SU-DHL-6 (cell line): ENCODE measurements around the gene GPR176.

Experiments used
- H2AFZ ChIP-seq: fragments of 200-600 bp; sonication (generic); 2 replicates; pipeline ENCODE4 v1.6.1; 2014; ENCODE audit warnings: low read depth, mild to moderate bottlenecking, moderate library complexity, mixed read lengths, antibody characterized with exemption, low read length; ENCODE audit not compliant: severe bottlenecking
- H3F3A ChIP-seq: fragments of 200-600 bp; shearing (Covaris generic); 2 replicates; pipeline ENCODE4 v1.6.0; 2016; ENCODE audit warnings: antibody characterized with exemption, mild to moderate bottlenecking; ENCODE audit not compliant: insufficient read depth
- H3K27ac ChIP-seq: fragments of 200-600 bp; sonication (generic); 2 replicates; pipeline ENCODE4 v1.5.1; 2016; ENCODE audit warnings: low read depth, mild to moderate bottlenecking, low read length, moderate library complexity, mixed read lengths
- H3K27me3 ChIP-seq: fragments of 200-600 bp; sonication (generic), shearing (Covaris generic); 2 replicates; pipeline ENCODE4 v1.6.0; 2014; ENCODE audit warnings: mild to moderate bottlenecking, low read length
- H3K36me3 ChIP-seq: fragments of 200-600 bp; sonication (generic); 2 replicates; pipeline ENCODE4 v1.6.1; 2014; ENCODE audit warnings: mild to moderate bottlenecking, low read length, mixed read lengths
- H3K4me2 ChIP-seq: fragments of 300-600, 200-600 bp; shearing (Covaris generic), sonication (generic); 2 replicates; pipeline ENCODE4 v1.6.0; 2014; ENCODE audit warnings: low read length, low read depth, mild to moderate bottlenecking; ENCODE audit not compliant: poor library complexity, severe bottlenecking
- H3K4me3 ChIP-seq: fragments of 200-600 bp; sonication (generic); 2 replicates; pipeline ENCODE4 v1.5.1; 2014; ENCODE audit warnings: antibody characterized with exemption, low read length, mild to moderate bottlenecking, mixed read lengths; ENCODE audit not compliant: insufficient read depth, poor library complexity, severe bottlenecking
- H3K79me2 ChIP-seq: fragments of 200-600 bp; sonication (generic); 2 replicates; pipeline ENCODE4 v1.6.1; 2014; ENCODE audit warnings: mild to moderate bottlenecking, low read length, moderate library complexity; ENCODE audit not compliant: insufficient read depth
- H3K9ac ChIP-seq: fragments of 200-600 bp; sonication (generic); 2 replicates; pipeline ENCODE4 v1.7.0; 2014; ENCODE audit warnings: mild to moderate bottlenecking, low read length
- H3K9me2 ChIP-seq: fragments of 200-600 bp; sonication (generic); replicated peaks from 2 replicates; pipeline ENCODE4 v1.6.1; 2014; ENCODE audit warnings: low read length; ENCODE audit not compliant: insufficient read depth
- H3K9me3 ChIP-seq: fragments of 200-600 bp; sonication (generic); 2 replicates; pipeline ENCODE4 v1.6.1; 2014; ENCODE audit warnings: low read length, mixed read lengths; ENCODE audit not compliant: insufficient read depth
- H4K20me1 ChIP-seq: fragments of 200-600 bp; sonication (generic); 2 replicates; pipeline ENCODE4 v1.6.1; 2014; ENCODE audit warnings: low read depth, mild to moderate bottlenecking, antibody characterized with exemption, low read length, moderate library complexity, mixed read lengths
- EZH2phosphoT487 ChIP-seq: fragments of 200-600 bp; sonication (generic), shearing (Covaris generic); conservative IDR thresholded peaks from 2 replicates; pipeline ENCODE4 v1.6.1; 2018; ENCODE audit warnings: mild to moderate bottlenecking, antibody characterized with exemption, low read length, moderate library complexity, mixed read lengths
- TF ChIP-seq, protein P1 (sequence below): fragments of 200-600 bp; sonication (generic); IDR thresholded peaks from one replicate; pipeline ENCODE4 v1.5.1; 2017; ENCODE audit warnings: antibody characterized with exemption, mild to moderate bottlenecking, low read length, moderate library complexity; ENCODE audit not compliant: insufficient read depth, poor library complexity, severe bottlenecking

Gene GPR176

DNA sequence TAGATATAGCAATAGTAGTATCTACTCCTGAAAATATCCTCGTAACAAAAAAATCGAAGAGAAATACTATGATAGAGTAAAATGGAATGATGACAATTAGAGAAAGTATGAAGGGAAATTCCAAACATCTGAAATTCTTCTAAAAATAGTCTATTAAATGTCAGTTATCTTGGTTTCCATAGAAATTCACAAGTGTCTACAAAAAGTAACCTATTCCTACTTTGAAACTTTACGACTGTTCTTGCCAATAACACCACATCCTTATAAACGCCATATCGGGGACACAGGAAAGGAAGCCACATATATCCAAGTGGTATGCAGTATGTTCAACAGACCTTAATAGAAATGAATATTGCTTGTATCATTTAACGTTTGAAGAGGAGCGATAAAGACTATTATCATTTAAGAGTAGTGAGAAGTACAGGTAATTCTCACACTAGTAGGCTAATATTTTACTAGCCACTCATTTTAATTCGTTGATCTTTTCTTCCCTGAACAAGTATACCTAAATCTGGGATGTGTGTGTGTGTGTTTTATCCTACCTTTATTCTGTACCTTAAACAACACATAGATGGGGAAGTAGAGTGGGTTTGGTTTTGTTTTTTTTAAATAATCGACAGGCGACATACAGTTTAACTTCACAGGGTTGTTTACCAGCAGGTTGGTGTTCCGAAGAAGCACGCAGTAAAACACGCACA lies 1.2 kb downstream of the GPR176 start:
- no peaks in the 10 kb centered on the region for H3K27me3 ChIP-seq
- no peak overlapping the region for H3K4me2 ChIP-seq
- H3K4me3 ChIP-seq = no peak overlapping the region
- H3K27ac ChIP-seq = no peak overlapping the region
- H4K20me1 ChIP-seq = no peaks in the 10 kb centered on the region
- H3K36me3 ChIP-seq = no peaks in the 10 kb centered on the region
- no peaks in the 10 kb centered on the region for H3K9me2 ChIP-seq
- H3F3A ChIP-seq = no peaks in the 10 kb centered on the region
- no peak overlapping the region for H3K9ac ChIP-seq
- no peaks in the 10 kb centered on the region for H3K79me2 ChIP-seq
- no peaks in the 10 kb centered on the region for H3K9me3 ChIP-seq
- no peak for TF ChIP-seq EZH2phosphoT487
- TF ChIP-seq, protein P1, sequence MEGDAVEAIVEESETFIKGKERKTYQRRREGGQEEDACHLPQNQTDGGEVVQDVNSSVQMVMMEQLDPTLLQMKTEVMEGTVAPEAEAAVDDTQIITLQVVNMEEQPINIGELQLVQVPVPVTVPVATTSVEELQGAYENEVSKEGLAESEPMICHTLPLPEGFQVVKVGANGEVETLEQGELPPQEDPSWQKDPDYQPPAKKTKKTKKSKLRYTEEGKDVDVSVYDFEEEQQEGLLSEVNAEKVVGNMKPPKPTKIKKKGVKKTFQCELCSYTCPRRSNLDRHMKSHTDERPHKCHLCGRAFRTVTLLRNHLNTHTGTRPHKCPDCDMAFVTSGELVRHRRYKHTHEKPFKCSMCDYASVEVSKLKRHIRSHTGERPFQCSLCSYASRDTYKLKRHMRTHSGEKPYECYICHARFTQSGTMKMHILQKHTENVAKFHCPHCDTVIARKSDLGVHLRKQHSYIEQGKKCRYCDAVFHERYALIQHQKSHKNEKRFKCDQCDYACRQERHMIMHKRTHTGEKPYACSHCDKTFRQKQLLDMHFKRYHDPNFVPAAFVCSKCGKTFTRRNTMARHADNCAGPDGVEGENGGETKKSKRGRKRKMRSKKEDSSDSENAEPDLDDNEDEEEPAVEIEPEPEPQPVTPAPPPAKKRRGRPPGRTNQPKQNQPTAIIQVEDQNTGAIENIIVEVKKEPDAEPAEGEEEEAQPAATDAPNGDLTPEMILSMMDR = no peak
- H2AFZ ChIP-seq = no peak overlapping the region

DNA sequence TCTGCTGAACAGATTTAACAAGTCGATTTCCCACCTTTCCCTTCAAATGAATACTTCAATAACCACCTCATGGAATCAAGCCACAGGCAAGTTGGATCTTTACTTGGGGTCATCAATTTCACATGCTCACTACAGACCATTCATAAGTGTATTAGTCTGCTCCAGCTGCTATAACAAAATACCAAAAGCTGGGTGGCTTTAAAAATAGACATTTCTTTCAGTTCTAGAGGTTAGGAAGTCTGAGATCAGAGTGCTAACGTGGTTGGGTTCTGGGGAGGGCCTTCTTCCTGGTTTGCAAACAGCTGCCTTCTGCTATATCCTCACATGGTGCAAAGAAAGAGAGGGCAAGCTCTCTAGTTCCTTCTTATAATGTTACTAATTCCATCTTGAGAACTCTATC lies 5.1 kb downstream of the GPR176 start:
- Histone ChIP-seq H3K36me3 (no peaks in the 10 kb centered on the region), H3K4me3 (no peak overlapping the region), H3K27me3 (no peaks in the 10 kb centered on the region), H4K20me1 (no peaks in the 10 kb centered on the region), H3K9ac (no peak overlapping the region), H2AFZ (no peak overlapping the region), H3K9me2 (no peaks in the 10 kb centered on the region), H3K27ac (no peak overlapping the region), H3K4me2 (no peak overlapping the region), H3K79me2 (no peaks in the 10 kb centered on the region), H3F3A (no peaks in the 10 kb centered on the region), H3K9me3 (no peaks in the 10 kb centered on the region)
- TF ChIP-seq, protein P1 = no peak

DNA sequence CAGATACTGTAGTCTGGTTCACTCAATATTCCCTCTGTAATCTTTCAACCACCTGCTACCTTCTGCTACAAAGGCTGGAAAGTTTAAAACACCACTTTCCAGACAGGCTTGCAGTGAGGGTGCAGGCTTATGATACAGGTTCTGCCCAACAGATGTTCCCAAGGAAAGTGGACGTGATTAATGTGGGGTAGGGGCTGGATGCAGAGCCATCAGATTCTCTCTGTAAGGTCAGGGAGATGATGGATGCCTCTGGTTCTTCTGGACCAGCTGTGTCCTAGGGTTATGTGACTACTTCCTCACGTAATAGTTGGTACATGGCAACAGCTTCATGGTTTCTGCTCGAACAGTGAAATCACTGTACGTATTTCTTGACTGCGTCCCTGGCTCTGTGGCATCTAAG lies 11.1 kb downstream of the GPR176 start:
- no peak overlapping the region for H3K27ac ChIP-seq
- no peaks in the 10 kb centered on the region for H4K20me1 ChIP-seq
- H3K4me3 ChIP-seq = no peak overlapping the region
- no peaks in the 10 kb centered on the region for H3K79me2 ChIP-seq
- H3K9ac ChIP-seq = no peak overlapping the region
- H3K27me3 ChIP-seq = no peaks in the 10 kb centered on the region
- H3K36me3 ChIP-seq = no peaks in the 10 kb centered on the region
- no peak overlapping the region for H3K4me2 ChIP-seq
- no peaks in the 10 kb centered on the region for H3K9me2 ChIP-seq
- no peaks in the 10 kb centered on the region for H3K9me3 ChIP-seq
- no peaks in the 10 kb centered on the region for H3F3A ChIP-seq
- H2AFZ ChIP-seq = no peak overlapping the region
- TF ChIP-seq, protein P1 = no peak
- TF ChIP-seq EZH2phosphoT487 = no peak
